ENCODE results near the gene GPC6. TPM values are rescaled to one million over a fixed set of nuclear protein-coding genes. Genes with fewer than 3 reads are reported as not detected.

Gene GPC6
- total RNA-seq, 1 experiment from 2014 or later: not detected

GRCh38 chr13:93965587-93965986 lies 739.0 kb downstream of the GPC6 start:
- Mint-ChIP-seq H3K27me3 (ENCODE audit: unreplicated experiment) (no peaks in the 10 kb centered on the region), H3K27ac (ENCODE audit: unreplicated experiment) (no peak overlapping the region), H3K9me3 (ENCODE audit: low read depth, unreplicated experiment) (no peaks in the 10 kb centered on the region), H3K4me3 (ENCODE audit: low read depth, unreplicated experiment) (no peak overlapping the region), H3K4me1 (ENCODE audit: low read depth, unreplicated experiment) (no peaks in the 10 kb centered on the region), H3K36me3 (ENCODE audit: insufficient read depth, unreplicated experiment) (no peaks in the 10 kb centered on the region)
- CTCF ChIA-PET: no interaction called here
- BruUV-seq (replicated peaks): no TSS peak
- no peak for TF ChIP-seq CTCF (IDR thresholded peaks at IDR 0.05; ENCODE audit: unreplicated experiment)
- intact Hi-C loops (cut with micrococcal nuclease; ENCODE audit: unreplicated experiment): no loop called here
- no peak for DNase-seq

- Mint-ChIP-seq H3K27me3 (ENCODE audit: unreplicated experiment) (no peaks in the 10 kb centered on the region), H3K4me1 (ENCODE audit: low read depth, unreplicated experiment) (no peaks in the 10 kb centered on the region), H3K4me3 (ENCODE audit: low read depth, unreplicated experiment) (no peak overlapping the region), H3K36me3 (ENCODE audit: insufficient read depth, unreplicated experiment) (no peaks in the 10 kb centered on the region), H3K27ac (ENCODE audit: unreplicated experiment) (no peak overlapping the region), H3K9me3 (ENCODE audit: low read depth, unreplicated experiment) (no peaks in the 10 kb centered on the region)
- BruUV-seq (replicated peaks): no TSS peak
- TF ChIP-seq CTCF (IDR thresholded peaks at IDR 0.05; ENCODE audit: unreplicated experiment): no peak
- no peak for DNase-seq
- intact Hi-C loops (cut with micrococcal nuclease; ENCODE audit: unreplicated experiment): no loop called here
- CTCF ChIA-PET: no interaction called here
These were observed 739.8 kb downstream of the GPC6 start for GRCh38 chr13:93966267-93966936.

DNA sequence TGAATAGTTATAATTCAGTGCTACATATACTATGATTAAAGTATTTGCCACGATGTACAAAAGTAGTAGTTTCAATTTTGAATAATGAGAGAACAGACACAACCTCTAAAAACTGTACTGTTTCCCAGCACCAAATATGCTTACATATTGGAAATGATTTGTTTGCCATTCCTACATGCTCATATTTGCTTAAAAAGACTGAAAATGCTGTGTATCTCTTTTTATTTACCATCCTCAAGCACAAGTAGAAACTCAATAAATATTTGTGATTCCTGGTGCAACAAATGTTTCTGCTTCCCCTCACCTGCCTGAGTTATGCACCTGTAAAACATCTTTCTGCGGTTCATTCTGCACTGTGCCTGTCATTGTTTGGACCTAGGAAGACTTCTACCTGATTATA lies 740.7 kb downstream of the GPC6 start:
- Mint-ChIP-seq H3K9me3 (ENCODE audit: low read depth, unreplicated experiment) (no peaks in the 10 kb centered on the region), H3K27ac (ENCODE audit: unreplicated experiment) (no peak overlapping the region), H3K4me3 (ENCODE audit: low read depth, unreplicated experiment) (no peak overlapping the region), H3K4me1 (ENCODE audit: low read depth, unreplicated experiment) (no peaks in the 10 kb centered on the region), H3K36me3 (ENCODE audit: insufficient read depth, unreplicated experiment) (no peaks in the 10 kb centered on the region), H3K27me3 (ENCODE audit: unreplicated experiment) (no peaks in the 10 kb centered on the region)
- BruUV-seq (replicated peaks): no TSS peak
- no peak for DNase-seq
- CTCF ChIA-PET: no interaction called here
- intact Hi-C loops (cut with micrococcal nuclease; ENCODE audit: unreplicated experiment): no loop called here
- TF ChIP-seq CTCF (IDR thresholded peaks at IDR 0.05; ENCODE audit: unreplicated experiment): no peak

DNA sequence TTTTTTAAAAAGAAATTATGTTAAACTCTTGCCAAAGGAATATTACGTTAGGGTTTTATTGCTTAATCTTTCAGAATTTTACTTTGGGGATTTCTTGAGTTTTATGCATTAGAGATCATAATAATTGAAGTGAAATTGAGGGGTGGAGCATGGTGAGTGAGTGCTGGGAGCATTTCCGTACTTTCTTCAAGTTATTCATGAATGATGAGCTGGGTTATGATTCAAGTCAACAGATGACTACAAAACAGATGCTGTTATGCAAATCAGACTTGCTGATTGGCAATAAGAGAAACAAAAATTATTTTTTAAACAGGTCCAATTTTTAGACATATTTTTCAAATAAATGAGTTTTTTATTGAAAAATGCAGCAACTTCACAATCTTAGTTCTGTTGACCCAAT lies 748.6 kb downstream of the GPC6 start:
- H3K36me3 Mint-ChIP-seq (ENCODE audit: insufficient read depth, unreplicated experiment): no peaks in the 10 kb centered on the region
- intact Hi-C loops (cut with micrococcal nuclease; ENCODE audit: unreplicated experiment): no loop called here
- peaks cover 3% of the 10 kb centered on the region for H3K9me3 Mint-ChIP-seq (ENCODE audit: low read depth, unreplicated experiment)
- BruUV-seq (replicated peaks): no TSS peak
- H3K27ac Mint-ChIP-seq (ENCODE audit: unreplicated experiment): no peak overlapping the region
- TF ChIP-seq CTCF (IDR thresholded peaks at IDR 0.05; ENCODE audit: unreplicated experiment): no peak
- CTCF ChIA-PET: no interaction called here
- no peak for DNase-seq
- H3K4me1 Mint-ChIP-seq (ENCODE audit: low read depth, unreplicated experiment): no peaks in the 10 kb centered on the region
- no peak overlapping the region for H3K4me3 Mint-ChIP-seq (ENCODE audit: low read depth, unreplicated experiment)
- no peaks in the 10 kb centered on the region for H3K27me3 Mint-ChIP-seq (ENCODE audit: unreplicated experiment)

All from Calu3 (cell line).